ENCODE data around the gene DEK.

GRCh38 chr6:18245642-18246041 is 18.7 kb downstream of the DEK start:
- TF ChIP-seq CTCF (IDR thresholded peaks at IDR 0.05) (no peak), POLR2AphosphoS5 (IDR thresholded peaks at IDR 0.05) (no peak)
